SK-N-SH (cell line): ENCODE measurements around the gene COL23A1. TPM values are rescaled to one million over a fixed set of nuclear protein-coding genes. Genes with fewer than 3 reads are reported as not detected.

Experiments used
- CTCF ChIA-PET: fragments of 300-600, 350-600 bp; formaldehyde crosslinking; extraction: SDS; loops from one replicate; lab custom pipeline; 2021; lab: Yijun Ruan, JAX
- POLR2A ChIA-PET: fragments of 350-600 bp; sonication (Branson Sonifier 250); formaldehyde crosslinking; extraction: SDS; loops from one replicate; lab custom pipeline; 2020; ENCODE audit warnings: antibody characterized with exemption, inconsistent platforms; lab: Yijun Ruan, JAX
- DNase-seq: peaks from one replicate; pipeline ENCODE4 v3.0.0; 2012
- H2AFZ ChIP-seq: fragments of 200-600 bp; sonication (generic); 2 replicates; pipeline ENCODE4 v1.8.1; 2016; ENCODE audit warnings: antibody characterized with exemption, mild to moderate bottlenecking, low read depth
- H3F3A ChIP-seq: fragments of 200-600 bp; sonication (generic); replicated peaks from 2 replicates; pipeline ENCODE3; 2016; ENCODE audit warnings: antibody characterized with exemption, mild to moderate bottlenecking; ENCODE audit not compliant: insufficient read depth
- H3K27ac ChIP-seq, 2 experiments: fragments of 200-500 bp in 1 of 2; fragments of 200-600 bp in 1 of 2; sonication (Bioruptor generic) in 1 of 2; sonication (generic), shearing (Covaris generic) in 1 of 2; 2 replicates each; pipeline versions ENCODE4 v1.5.1 to v1.6.1; 2014 to 2016; ENCODE audit warnings: low read depth in 2 of 2, inconsistent platforms in 1 of 2, low read length in 1 of 2, mild to moderate bottlenecking in 1 of 2, mixed read lengths in 1 of 2
- H3K27me3 ChIP-seq: fragments of 200-600 bp; sonication (generic), shearing (Covaris generic); 2 replicates; pipeline ENCODE4 v1.6.1; 2016; ENCODE audit warnings: mixed run types; ENCODE audit not compliant: insufficient read depth
- H3K36me3 ChIP-seq, 2 experiments: fragments of 200-500 bp in 1 of 2; fragments of 200-600 bp in 1 of 2; sonication (Bioruptor generic) in 1 of 2; sonication (generic) in 1 of 2; replicated peaks in 1 of 2; 2 replicates each; pipeline versions ENCODE3 to v1.5.1; 2014 to 2016; ENCODE audit warnings: low read length in 1 of 2, mild to moderate bottlenecking in 1 of 2; ENCODE audit not compliant: insufficient read depth in 2 of 2, control insufficient read depth in 1 of 2
- H3K4me1 ChIP-seq, 2 experiments: fragments of 200-500 bp in 1 of 2; fragments of 200-600 bp in 1 of 2; sonication (Bioruptor generic) in 1 of 2; sonication (generic), shearing (Covaris generic) in 1 of 2; 2 replicates each; pipeline versions ENCODE4 v1.5.1 to v1.6.1; 2014 to 2016; ENCODE audit warnings: low read depth in 1 of 2, low read length in 1 of 2, mixed run types in 1 of 2; ENCODE audit not compliant: insufficient read depth in 2 of 2, control insufficient read depth in 1 of 2
- H3K4me2 ChIP-seq: fragments of 200-600 bp; sonication (generic), shearing (Covaris generic); 2 replicates; pipeline ENCODE4 v1.6.1; 2017; ENCODE audit warnings: mixed run types
- H3K4me3 ChIP-seq, 2 experiments: fragments of 200-500 bp in 1 of 2; fragments of 200-600 bp in 1 of 2; sonication (Bioruptor generic) in 1 of 2; sonication (generic), shearing (Covaris generic) in 1 of 2; 2 replicates each; pipeline versions ENCODE4 v1.5.1 to v1.8.1; 2014 to 2016; ENCODE audit warnings: low read depth in 2 of 2, inconsistent platforms in 1 of 2, low read length in 1 of 2, mild to moderate bottlenecking in 1 of 2, mixed read lengths in 1 of 2, moderate library complexity in 1 of 2
- H3K79me2 ChIP-seq: fragments of 200-600 bp; sonication (generic); 2 replicates; pipeline ENCODE4 v1.8.1; 2017; ENCODE audit warnings: mild to moderate bottlenecking; ENCODE audit not compliant: insufficient read depth
- H3K9ac ChIP-seq: fragments of 200-600 bp; sonication (generic); 2 replicates; pipeline ENCODE4 v1.6.1; 2017; ENCODE audit warnings: mixed run types
- H3K9me2 ChIP-seq: fragments of 200-600 bp; sonication (generic); 2 replicates; pipeline ENCODE4 v1.6.1; 2017; ENCODE audit warnings: mixed run types
- H3K9me3 ChIP-seq: fragments of 200-600 bp; sonication (generic); 2 replicates; pipeline ENCODE4 v1.6.1; 2017; ENCODE audit warnings: mixed run types, mild to moderate bottlenecking, moderate library complexity
- H4K20me1 ChIP-seq: fragments of 200-600 bp; sonication (generic); 2 replicates; pipeline ENCODE4 v1.6.1; 2017; ENCODE audit warnings: mild to moderate bottlenecking, mixed run types; ENCODE audit not compliant: insufficient read depth
- ELF1 ChIP-seq: IDR thresholded peaks from 2 replicates; pipeline ENCODE4 v1.4.0; 2012
- FOSL2 ChIP-seq: IDR thresholded peaks from 2 replicates; pipeline ENCODE4 v1.4.0; 2012; ENCODE audit warnings: low read depth, mild to moderate bottlenecking, moderate library complexity, borderline replicate concordance
- FOXJ3 ChIP-seq: sonication (generic); formaldehyde crosslinking; IDR thresholded peaks from 2 replicates; pipeline ENCODE4 v1.5.1; 2020; ENCODE audit warnings: mild to moderate bottlenecking, missing genetic modification reagents
- FOXM1 ChIP-seq: IDR thresholded peaks from 2 replicates; pipeline ENCODE4 v1.4.0; 2012; ENCODE audit warnings: low read depth, mild to moderate bottlenecking
- GATA2 ChIP-seq: sonication (generic); formaldehyde crosslinking; IDR thresholded peaks from 2 replicates; pipeline ENCODE4 v1.5.0; 2020; ENCODE audit warnings: mild to moderate bottlenecking, missing genetic modification reagents
- JUND ChIP-seq: IDR thresholded peaks from 2 replicates; pipeline ENCODE4 v1.4.0; 2012
- MXI1 ChIP-seq: IDR thresholded peaks from 2 replicates; pipeline ENCODE4 v1.6.1; 2012; ENCODE audit warnings: mild to moderate bottlenecking, low read depth, low read length, improper control_type of control experiment
- NRF1 ChIP-seq: IDR thresholded peaks from 2 replicates; pipeline ENCODE4 v1.6.1; 2012; ENCODE audit warnings: low read depth, mild to moderate bottlenecking, low read length
- POLR2AphosphoS5 ChIP-seq: IDR thresholded peaks from 2 replicates; pipeline ENCODE4 v1.6.1; 2012; ENCODE audit warnings: low read depth, low read length
- RCOR1 ChIP-seq: fragments of 150-350 bp; IDR thresholded peaks from 2 replicates; pipeline ENCODE4 v1.6.1; 2017; ENCODE audit warnings: antibody characterized with exemption, low read length
- RXRA ChIP-seq: IDR thresholded peaks from 2 replicates; pipeline ENCODE4 v1.4.0; 2012; ENCODE audit warnings: low read depth, mild to moderate bottlenecking, borderline replicate concordance
- SMC3 ChIP-seq: IDR thresholded peaks from 2 replicates; pipeline ENCODE4 v1.6.1; 2012; ENCODE audit warnings: low read depth, low read length, improper control_type of control experiment
- TCF12 ChIP-seq: IDR thresholded peaks from 2 replicates; pipeline ENCODE4 v1.4.0; 2012
- TEAD4 ChIP-seq: IDR thresholded peaks from 2 replicates; pipeline ENCODE4 v1.4.0; 2012; ENCODE audit warnings: mild to moderate bottlenecking, borderline replicate concordance; ENCODE audit not compliant: insufficient read depth
- YY1 ChIP-seq: IDR thresholded peaks from 2 replicates; pipeline ENCODE4 v1.4.0; 2012; ENCODE audit warnings: low read depth, mild to moderate bottlenecking
- WGBS: methylation state at CpG from one replicate; pipeline ENCODE4 v1.1.6; 2017; ENCODE audit warnings: low lambda C conversion rate; 5-methylcytosine and 5-hydroxymethylcytosine counted together
- polyA plus RNA-seq, 3 experiments: library from polyadenylated mRNA; depleted of rRNA; stranded (reverse); fragments of >200 nt; gene quantifications; 2 replicates each; pipeline ENCODE4 v1.2.3, GENCODE V29; 2012
- TF ChIP-seq, protein P1 (sequence below): IDR thresholded peaks from 2 replicates; pipeline ENCODE4 v1.6.1; 2012; ENCODE audit warnings: mild to moderate bottlenecking, low read depth, low read length, moderate library complexity
- TF ChIP-seq, protein P2 (sequence below): IDR thresholded peaks from 2 replicates; pipeline ENCODE4 v1.4.0; 2012; ENCODE audit warnings: low read depth
- TF ChIP-seq, protein P3 (sequence below): fragments of 150-350 bp; IDR thresholded peaks from 2 replicates; pipeline ENCODE4 v1.6.1; 2016; ENCODE audit warnings: mild to moderate bottlenecking, low read depth, low read length
- TF ChIP-seq, protein P4 (sequence below): IDR thresholded peaks from 2 replicates; pipeline ENCODE4 v1.4.0; 2012; ENCODE audit warnings: low read depth, borderline replicate concordance
- TF ChIP-seq, protein P5 (sequence below): fragments of 200-600 bp; sonication (generic); IDR thresholded peaks from 2 replicates; pipeline ENCODE4 v1.6.1; 2017; ENCODE audit warnings: antibody characterized with exemption, mild to moderate bottlenecking, moderate library complexity

The COL23A1 gene
- polyA plus RNA-seq, 1 of the 3 experiments (the other 2 are of a cell fraction) = 0.10 TPM

GRCh38 chr5:178225174-178225573 is 365.0 kb downstream of the COL23A1 start:
- H3K9me2 ChIP-seq = no peaks in the 10 kb centered on the region
- H3K27ac ChIP-seq = no peak overlapping the region
- H3K4me1 ChIP-seq = peaks cover 0 to 4% of the 10 kb centered on the region in 2 experiments; a peak in 1 of 4 replicates
- TF ChIP-seq FOXM1 = no peak
- TF ChIP-seq POLR2AphosphoS5 = no peak
- TF ChIP-seq JUND = no peak
- TF ChIP-seq FOSL2 = no peak
- no peak for TF ChIP-seq GATA2 (CRISPR knock-in tag)
- TF ChIP-seq ELF1 = no peak
- TF ChIP-seq, protein P1, sequence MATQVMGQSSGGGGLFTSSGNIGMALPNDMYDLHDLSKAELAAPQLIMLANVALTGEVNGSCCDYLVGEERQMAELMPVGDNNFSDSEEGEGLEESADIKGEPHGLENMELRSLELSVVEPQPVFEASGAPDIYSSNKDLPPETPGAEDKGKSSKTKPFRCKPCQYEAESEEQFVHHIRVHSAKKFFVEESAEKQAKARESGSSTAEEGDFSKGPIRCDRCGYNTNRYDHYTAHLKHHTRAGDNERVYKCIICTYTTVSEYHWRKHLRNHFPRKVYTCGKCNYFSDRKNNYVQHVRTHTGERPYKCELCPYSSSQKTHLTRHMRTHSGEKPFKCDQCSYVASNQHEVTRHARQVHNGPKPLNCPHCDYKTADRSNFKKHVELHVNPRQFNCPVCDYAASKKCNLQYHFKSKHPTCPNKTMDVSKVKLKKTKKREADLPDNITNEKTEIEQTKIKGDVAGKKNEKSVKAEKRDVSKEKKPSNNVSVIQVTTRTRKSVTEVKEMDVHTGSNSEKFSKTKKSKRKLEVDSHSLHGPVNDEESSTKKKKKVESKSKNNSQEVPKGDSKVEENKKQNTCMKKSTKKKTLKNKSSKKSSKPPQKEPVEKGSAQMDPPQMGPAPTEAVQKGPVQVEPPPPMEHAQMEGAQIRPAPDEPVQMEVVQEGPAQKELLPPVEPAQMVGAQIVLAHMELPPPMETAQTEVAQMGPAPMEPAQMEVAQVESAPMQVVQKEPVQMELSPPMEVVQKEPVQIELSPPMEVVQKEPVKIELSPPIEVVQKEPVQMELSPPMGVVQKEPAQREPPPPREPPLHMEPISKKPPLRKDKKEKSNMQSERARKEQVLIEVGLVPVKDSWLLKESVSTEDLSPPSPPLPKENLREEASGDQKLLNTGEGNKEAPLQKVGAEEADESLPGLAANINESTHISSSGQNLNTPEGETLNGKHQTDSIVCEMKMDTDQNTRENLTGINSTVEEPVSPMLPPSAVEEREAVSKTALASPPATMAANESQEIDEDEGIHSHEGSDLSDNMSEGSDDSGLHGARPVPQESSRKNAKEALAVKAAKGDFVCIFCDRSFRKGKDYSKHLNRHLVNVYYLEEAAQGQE = no peak
- TF ChIP-seq FOXJ3 (CRISPR knock-in tag) = no peak
- TF ChIP-seq, protein P2, sequence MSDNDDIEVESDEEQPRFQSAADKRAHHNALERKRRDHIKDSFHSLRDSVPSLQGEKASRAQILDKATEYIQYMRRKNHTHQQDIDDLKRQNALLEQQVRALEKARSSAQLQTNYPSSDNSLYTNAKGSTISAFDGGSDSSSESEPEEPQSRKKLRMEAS = no peak
- TF ChIP-seq, all 33 proteins: peak for 0
- Histone ChIP-seq H3K27me3 (no peaks in the 10 kb centered on the region), H3F3A (peaks cover 6% of the 10 kb centered on the region), H3K36me3 (peaks cover 5 to 31% of the 10 kb centered on the region in 2 experiments), H3K79me2 (peaks cover 9% of the 10 kb centered on the region; the same call in 1 of the 2 replicates), H2AFZ (no peak overlapping the region), H3K9ac (no peak overlapping the region), H3K4me2 (no peak overlapping the region), H4K20me1 (no peaks in the 10 kb centered on the region), H3K4me3 (no peak overlapping the region), H3K9me3 (no peaks in the 10 kb centered on the region)
- ChIA-PET POLR2A (interaction anchor here (0.7 to 0.8 kb wide), 2 partner anchors 11 to 13 kb away, joined by 4 read pairs; no protein-coding TSS in a partner anchor), CTCF (interaction anchor here (1.3 to 3.6 kb wide), 2 partner anchors 10 to 365 kb away, joined by 3 to 17 read pairs; partner anchors contain the start of gene COL23A1)
- WGBS = 96% methylated on average over 6 of the region's 6 CpGs
- DNase-seq = no peak

- no peaks in the 10 kb centered on the region for H3K9me2 ChIP-seq
- CTCF ChIA-PET = interaction anchor here (1.3 to 3.6 kb wide), 2 partner anchors 11 to 366 kb away, joined by 3 to 17 read pairs; partner anchors contain the start of gene COL23A1
- H3K9me3 ChIP-seq = no peaks in the 10 kb centered on the region
- no peaks in the 10 kb centered on the region for H4K20me1 ChIP-seq
- H3K4me1 ChIP-seq = no peaks in the 10 kb centered on the region; a peak in 1 of 4 replicates
- H3F3A ChIP-seq = peaks cover 6% of the 10 kb centered on the region
- H3K4me2 ChIP-seq = no peak overlapping the region
- WGBS = 92% methylated on average over 8 of the region's 17 CpGs
- H3K36me3 ChIP-seq = peaks cover 0 to 25% of the 10 kb centered on the region in 2 experiments
- POLR2A ChIA-PET = interaction anchor here (0.8 kb wide), 1 partner anchor 12 kb away, joined by 4 read pairs; no protein-coding TSS in a partner anchor
- H3K79me2 ChIP-seq = peaks cover 3% of the 10 kb centered on the region; the same call in 1 of the 2 replicates
- no peak overlapping the region for H3K4me3 ChIP-seq
- H3K27ac ChIP-seq = no peak overlapping the region
- no peak overlapping the region for H3K9ac ChIP-seq
- H3K27me3 ChIP-seq = no peaks in the 10 kb centered on the region
- H2AFZ ChIP-seq = no peak overlapping the region
- DNase-seq = no peak
- TF ChIP-seq RCOR1 (no peak), SMC3 (no peak), TCF12 (no peak), TEAD4 (no peak), NRF1 (no peak), RXRA (no peak), YY1 (no peak), MXI1 (no peak), FOXM1 (no peak), ELF1 (no peak)
- TF ChIP-seq, protein P3, sequence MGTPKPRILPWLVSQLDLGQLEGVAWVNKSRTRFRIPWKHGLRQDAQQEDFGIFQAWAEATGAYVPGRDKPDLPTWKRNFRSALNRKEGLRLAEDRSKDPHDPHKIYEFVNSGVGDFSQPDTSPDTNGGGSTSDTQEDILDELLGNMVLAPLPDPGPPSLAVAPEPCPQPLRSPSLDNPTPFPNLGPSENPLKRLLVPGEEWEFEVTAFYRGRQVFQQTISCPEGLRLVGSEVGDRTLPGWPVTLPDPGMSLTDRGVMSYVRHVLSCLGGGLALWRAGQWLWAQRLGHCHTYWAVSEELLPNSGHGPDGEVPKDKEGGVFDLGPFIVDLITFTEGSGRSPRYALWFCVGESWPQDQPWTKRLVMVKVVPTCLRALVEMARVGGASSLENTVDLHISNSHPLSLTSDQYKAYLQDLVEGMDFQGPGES = no peak
- TF ChIP-seq, protein P4, sequence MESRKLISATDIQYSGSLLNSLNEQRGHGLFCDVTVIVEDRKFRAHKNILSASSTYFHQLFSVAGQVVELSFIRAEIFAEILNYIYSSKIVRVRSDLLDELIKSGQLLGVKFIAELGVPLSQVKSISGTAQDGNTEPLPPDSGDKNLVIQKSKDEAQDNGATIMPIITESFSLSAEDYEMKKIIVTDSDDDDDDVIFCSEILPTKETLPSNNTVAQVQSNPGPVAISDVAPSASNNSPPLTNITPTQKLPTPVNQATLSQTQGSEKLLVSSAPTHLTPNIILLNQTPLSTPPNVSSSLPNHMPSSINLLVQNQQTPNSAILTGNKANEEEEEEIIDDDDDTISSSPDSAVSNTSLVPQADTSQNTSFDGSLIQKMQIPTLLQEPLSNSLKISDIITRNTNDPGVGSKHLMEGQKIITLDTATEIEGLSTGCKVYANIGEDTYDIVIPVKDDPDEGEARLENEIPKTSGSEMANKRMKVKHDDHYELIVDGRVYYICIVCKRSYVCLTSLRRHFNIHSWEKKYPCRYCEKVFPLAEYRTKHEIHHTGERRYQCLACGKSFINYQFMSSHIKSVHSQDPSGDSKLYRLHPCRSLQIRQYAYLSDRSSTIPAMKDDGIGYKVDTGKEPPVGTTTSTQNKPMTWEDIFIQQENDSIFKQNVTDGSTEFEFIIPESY = no peak
- TF ChIP-seq, protein P5, sequence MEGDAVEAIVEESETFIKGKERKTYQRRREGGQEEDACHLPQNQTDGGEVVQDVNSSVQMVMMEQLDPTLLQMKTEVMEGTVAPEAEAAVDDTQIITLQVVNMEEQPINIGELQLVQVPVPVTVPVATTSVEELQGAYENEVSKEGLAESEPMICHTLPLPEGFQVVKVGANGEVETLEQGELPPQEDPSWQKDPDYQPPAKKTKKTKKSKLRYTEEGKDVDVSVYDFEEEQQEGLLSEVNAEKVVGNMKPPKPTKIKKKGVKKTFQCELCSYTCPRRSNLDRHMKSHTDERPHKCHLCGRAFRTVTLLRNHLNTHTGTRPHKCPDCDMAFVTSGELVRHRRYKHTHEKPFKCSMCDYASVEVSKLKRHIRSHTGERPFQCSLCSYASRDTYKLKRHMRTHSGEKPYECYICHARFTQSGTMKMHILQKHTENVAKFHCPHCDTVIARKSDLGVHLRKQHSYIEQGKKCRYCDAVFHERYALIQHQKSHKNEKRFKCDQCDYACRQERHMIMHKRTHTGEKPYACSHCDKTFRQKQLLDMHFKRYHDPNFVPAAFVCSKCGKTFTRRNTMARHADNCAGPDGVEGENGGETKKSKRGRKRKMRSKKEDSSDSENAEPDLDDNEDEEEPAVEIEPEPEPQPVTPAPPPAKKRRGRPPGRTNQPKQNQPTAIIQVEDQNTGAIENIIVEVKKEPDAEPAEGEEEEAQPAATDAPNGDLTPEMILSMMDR = no peak
Measured at GRCh38 chr5:178224403-178224802, 365.8 kb downstream of the COL23A1 start.
